WTC11 (cell line): Measurements from ENCODE around the gene MIGA1.

Experiments used
- ELF4 ChIP-seq: sonication (generic); formaldehyde crosslinking; IDR thresholded peaks from 2 replicates; pipeline ENCODE4 v1.8.1; 2022; ENCODE audit warnings: low read depth, mild to moderate bottlenecking, moderate library complexity, missing genetic modification reagents
- EMX1 ChIP-seq: fragments of 250-450 bp; sonication (Bioruptor Pico); IDR thresholded peaks from 2 replicates; pipeline ENCODE4 v1.8.0; 2021; ENCODE audit warnings: mild to moderate bottlenecking
- NR3C1 ChIP-seq: sonication (generic); formaldehyde crosslinking; conservative IDR thresholded peaks from 2 replicates; pipeline ENCODE4 v1.8.1; 2023; ENCODE audit warnings: low read depth, mild to moderate bottlenecking, missing genetic modification reagents
- RELA ChIP-seq: sonication (generic); formaldehyde crosslinking; IDR thresholded peaks from 2 replicates; pipeline ENCODE4 v1.8.1; 2022; ENCODE audit warnings: missing genetic modification reagents, mild to moderate bottlenecking, borderline replicate concordance
- SOX15 ChIP-seq: fragments of 250-450 bp; sonication (Bioruptor Pico); IDR thresholded peaks from 2 replicates; pipeline ENCODE4 v1.9.0; 2021; ENCODE audit warnings: mild to moderate bottlenecking
- TCF7 ChIP-seq: sonication (generic); formaldehyde crosslinking; IDR thresholded peaks from 2 replicates; pipeline ENCODE4 v1.8.0; 2022; ENCODE audit warnings: mild to moderate bottlenecking, low read depth, missing genetic modification reagents, moderate library complexity
- TF ChIP-seq, protein P1 (sequence below): fragments of 200-600 bp; IDR thresholded peaks from 2 replicates; pipeline ENCODE4 v1.8.0; 2022; ENCODE audit warnings: antibody characterized with exemption
- TF ChIP-seq, protein P2 (sequence below): sonication (generic); formaldehyde crosslinking; IDR thresholded peaks from 2 replicates; pipeline ENCODE4 v1.8.1; 2022; ENCODE audit warnings: mild to moderate bottlenecking, moderate library complexity, missing genetic modification reagents
- TF ChIP-seq, protein P3 (sequence below): sonication (generic); formaldehyde crosslinking; IDR thresholded peaks from 2 replicates; pipeline ENCODE4 v1.8.0; 2022; ENCODE audit warnings: mild to moderate bottlenecking, missing genetic modification reagents
- TF ChIP-seq, protein P4 (sequence below): sonication (generic); formaldehyde crosslinking; IDR thresholded peaks from 2 replicates; pipeline ENCODE4 v1.8.0; 2022; ENCODE audit warnings: mild to moderate bottlenecking, missing genetic modification reagents

DNA sequence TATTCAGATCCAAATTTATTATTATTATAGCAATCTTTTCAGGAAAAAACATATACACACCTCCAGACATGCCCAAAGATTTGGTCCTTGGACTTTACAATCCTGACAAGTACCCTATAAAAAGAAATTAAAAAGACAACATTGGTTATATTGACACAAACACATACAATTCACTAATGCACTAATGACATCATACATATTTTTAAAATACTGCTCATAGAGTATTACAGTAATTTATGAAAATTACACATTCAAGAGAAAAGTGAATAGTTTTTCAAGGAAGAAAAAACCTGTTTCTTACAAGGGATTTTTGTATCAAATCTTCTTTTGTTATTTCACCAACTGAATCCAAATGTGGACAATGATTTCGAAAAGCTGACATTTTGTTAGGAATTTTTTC lies 38.1 kb upstream of the MIGA1 start:
- TF ChIP-seq TCF7: no peak
- TF ChIP-seq, protein P1, sequence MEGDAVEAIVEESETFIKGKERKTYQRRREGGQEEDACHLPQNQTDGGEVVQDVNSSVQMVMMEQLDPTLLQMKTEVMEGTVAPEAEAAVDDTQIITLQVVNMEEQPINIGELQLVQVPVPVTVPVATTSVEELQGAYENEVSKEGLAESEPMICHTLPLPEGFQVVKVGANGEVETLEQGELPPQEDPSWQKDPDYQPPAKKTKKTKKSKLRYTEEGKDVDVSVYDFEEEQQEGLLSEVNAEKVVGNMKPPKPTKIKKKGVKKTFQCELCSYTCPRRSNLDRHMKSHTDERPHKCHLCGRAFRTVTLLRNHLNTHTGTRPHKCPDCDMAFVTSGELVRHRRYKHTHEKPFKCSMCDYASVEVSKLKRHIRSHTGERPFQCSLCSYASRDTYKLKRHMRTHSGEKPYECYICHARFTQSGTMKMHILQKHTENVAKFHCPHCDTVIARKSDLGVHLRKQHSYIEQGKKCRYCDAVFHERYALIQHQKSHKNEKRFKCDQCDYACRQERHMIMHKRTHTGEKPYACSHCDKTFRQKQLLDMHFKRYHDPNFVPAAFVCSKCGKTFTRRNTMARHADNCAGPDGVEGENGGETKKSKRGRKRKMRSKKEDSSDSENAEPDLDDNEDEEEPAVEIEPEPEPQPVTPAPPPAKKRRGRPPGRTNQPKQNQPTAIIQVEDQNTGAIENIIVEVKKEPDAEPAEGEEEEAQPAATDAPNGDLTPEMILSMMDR: no peak
- no peak for TF ChIP-seq ELF4 (CRISPR knock-in tag)
- TF ChIP-seq, protein P2, sequence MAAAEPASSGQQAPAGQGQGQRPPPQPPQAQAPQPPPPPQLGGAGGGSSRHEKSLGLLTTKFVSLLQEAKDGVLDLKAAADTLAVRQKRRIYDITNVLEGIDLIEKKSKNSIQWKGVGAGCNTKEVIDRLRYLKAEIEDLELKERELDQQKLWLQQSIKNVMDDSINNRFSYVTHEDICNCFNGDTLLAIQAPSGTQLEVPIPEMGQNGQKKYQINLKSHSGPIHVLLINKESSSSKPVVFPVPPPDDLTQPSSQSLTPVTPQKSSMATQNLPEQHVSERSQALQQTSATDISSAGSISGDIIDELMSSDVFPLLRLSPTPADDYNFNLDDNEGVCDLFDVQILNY (CRISPR knock-in tag): no peak
- TF ChIP-seq NR3C1 (CRISPR knock-in tag): no peak
- TF ChIP-seq EMX1 (CRISPR knock-in tag): no peak
- TF ChIP-seq SOX15 (CRISPR knock-in tag): no peak
- TF ChIP-seq, protein P3, sequence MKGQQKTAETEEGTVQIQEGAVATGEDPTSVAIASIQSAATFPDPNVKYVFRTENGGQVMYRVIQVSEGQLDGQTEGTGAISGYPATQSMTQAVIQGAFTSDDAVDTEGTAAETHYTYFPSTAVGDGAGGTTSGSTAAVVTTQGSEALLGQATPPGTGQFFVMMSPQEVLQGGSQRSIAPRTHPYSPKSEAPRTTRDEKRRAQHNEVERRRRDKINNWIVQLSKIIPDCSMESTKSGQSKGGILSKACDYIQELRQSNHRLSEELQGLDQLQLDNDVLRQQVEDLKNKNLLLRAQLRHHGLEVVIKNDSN (CRISPR knock-in tag): no peak
- TF ChIP-seq RELA (CRISPR knock-in tag): no peak
- TF ChIP-seq, protein P4, sequence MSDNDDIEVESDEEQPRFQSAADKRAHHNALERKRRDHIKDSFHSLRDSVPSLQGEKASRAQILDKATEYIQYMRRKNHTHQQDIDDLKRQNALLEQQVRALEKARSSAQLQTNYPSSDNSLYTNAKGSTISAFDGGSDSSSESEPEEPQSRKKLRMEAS (CRISPR knock-in tag): no peak
